T1000 (cell line): ENCODE measurements around the gene RAB31.

Experiments
- DNase-seq: peaks from one replicate; lab custom pipeline; 2025; ENCODE audit warnings: mixed read lengths; lab: John Stamatoyannopoulos, UW

Gene RAB31

DNA sequence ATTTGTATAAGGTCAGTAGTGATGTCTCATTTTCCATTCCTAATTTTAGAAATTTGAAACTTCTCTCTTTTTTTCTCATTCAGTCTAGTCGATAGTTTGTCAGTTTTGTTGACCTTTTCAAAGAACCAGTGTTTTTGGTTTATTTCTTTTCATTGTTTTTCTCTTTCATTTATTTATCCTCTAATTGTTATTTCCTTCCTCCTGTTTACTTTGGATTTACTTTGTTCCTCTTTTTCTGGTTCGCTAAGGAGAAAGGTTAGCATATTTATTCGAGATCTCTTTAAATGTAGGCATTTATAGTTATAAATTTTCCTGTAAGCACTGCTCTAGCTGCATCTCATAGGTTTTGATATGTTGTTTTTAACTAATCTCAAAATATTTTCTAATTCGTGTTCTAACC, 112.6 kb downstream of the RAB31 start:
- DNase-seq: no peak

DNA sequence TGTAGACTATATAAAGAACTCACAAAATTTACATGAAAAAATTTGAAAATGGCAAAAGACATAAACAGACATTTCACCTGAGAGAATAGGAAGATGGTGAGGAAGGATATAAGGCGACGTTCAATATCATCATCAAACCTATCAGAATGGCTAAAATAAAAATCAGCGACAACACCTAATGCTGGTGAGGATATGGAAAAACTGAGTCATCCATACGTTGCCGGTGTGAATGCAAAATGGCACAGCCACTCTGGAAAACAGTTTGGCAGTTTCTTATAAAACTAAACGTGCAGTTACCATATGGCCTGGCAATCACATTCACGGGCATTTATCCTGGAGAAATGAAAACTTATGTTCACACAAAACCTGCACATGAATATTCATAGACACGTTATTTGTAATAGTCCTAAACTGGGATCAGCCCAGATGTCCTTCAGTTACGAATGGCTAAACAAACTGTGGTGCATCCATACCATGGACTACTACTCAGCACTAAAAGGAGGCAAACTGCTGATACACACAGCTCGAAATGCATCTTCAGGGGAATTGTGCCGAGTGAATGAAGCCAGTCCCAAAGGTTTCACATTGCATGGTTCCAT, 114.6 kb downstream of the RAB31 start:
- no peak for DNase-seq

DNA sequence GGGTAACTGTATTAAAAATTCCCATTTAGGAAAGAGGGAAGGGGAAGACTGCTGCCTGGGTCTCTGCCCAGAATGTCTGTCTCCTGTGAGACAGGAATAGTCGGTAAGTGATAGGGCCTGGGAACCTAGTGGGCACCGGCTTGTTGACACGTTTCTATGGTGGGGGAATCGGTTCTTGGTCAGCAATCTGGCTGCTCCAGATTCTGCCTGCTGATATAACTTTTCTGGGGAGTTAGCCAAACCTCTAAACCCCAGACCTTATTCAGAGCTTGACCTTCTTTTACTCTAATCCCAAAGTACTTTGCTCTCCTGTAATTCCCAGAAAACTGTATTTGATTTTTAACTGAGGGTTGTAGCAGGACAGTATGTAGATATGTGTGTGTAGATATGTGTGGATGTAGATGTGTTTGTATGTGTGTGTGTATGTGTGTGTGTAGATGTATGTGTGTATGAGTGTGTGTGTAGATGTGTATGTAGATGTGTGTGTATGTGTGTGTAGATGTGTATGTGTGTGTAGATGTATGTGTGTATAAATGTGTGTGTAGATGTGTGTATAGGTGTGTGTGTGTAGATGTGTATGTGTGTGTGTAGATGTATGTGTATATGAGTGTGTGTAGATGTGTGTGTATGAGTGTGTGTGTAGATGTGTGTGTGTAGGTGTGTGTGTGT, 115.8 kb downstream of the RAB31 start:
- DNase-seq: no peak

DNA sequence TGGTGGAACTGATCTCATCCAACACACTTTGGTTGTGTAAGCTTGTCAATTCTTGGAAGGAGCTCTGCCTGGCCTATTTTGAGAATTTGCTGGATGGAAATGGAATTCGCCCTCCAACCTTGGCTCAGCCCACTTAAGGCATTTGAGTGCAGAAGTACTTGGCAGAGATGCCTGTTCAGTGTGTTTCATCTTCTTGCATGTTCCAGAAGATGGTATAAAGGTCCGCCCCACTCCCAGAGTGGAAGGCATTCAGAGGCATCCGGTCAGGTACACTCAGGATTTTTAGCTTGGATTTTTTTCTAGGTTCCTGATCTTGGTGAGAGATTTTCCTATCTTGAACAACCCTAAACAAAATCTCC, 116.4 kb downstream of the RAB31 start:
- DNase-seq: no peak

DNA sequence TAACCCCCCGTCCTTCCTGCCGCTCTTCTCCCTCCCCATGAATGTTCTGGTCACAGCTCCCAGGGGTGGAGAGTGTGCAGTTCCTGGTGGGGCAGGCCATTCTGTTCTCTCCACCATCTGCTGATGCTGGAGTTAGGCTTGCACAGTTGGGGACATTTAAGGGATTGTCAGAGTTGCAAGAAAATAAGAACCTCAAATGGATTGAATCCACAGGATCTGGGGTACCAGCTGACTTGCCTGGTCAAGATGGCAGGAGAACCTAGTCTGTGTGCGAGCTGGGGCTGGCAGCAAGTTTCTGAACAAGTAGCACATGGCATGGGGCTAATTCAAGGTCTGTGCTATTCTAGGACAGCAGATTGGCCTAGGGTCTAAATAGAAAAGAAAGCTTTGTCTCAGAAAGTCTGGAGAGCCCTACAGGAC, 116.9 kb downstream of the RAB31 start:
- no peak for DNase-seq

DNA sequence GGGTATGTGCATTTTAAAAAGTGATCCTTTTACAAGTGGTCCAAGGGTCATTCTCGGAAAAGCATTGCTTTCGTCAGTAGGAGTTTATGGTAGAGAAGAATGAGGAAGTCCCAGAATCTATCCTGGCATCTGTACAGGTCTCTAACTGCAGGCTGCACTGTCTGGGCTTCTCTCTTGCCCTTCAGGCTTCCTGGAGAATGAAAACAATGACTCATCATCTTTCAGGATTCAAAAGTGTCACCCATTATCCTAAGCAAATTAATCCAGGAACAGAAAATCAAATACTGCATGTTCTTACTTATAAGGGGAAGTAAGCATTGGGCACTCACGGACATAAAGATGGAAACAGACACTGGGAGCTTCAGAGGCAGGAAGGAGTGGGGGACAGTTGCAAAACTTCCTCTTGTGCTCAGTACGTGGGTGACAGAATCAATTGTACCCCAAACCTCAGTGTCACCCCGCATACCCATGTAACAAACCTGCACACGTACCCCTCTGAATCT, 117.5 kb downstream of the RAB31 start:
- DNase-seq: peak; percentile 10

DNA sequence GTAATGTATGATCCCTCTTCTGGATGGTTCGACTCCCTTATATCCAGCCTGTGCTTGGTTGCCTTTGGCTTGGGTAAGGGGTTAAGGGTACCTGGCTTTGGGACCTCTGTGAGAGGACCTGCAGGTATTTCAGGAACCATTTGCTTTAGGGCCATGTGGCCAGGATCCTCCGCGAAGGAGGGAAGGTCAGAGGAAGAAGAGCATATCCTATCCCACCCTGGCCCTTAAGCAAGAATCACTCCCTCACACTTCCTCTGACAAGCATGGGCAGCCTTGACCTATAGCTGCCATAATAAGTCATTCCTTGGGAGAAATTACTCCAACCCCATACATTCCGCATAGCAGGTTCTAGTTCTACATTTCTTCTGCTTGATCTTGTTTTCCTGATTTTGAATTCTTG, 118.6 kb downstream of the RAB31 start:
- no peak for DNase-seq

DNA sequence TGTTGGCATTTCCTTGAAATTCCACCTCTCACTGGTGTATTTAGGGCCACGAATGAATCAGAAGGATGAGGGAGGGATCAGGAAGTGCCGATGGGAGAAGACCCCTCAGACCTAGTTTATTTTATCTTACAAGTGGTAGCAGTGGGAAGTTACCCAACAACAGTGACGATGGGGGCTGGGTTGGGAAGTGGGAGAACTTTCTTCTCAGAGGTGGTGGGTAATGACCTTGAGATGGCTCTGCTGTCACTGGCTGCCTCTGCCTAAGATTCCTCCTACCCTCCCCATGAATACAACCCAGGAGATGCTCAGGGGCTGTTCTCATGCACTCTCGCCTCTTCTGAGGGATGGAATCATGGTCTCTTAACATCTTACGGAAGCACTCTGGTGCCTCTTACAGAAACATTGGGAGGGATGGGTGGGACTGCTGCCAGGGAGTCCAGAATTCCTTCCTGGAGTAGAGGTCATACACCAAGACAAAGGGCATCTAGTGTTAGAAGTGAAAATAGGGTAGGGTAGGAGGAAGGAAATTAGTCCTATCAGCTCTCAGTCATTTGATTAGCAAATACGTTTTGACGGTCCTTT, 119.2 kb downstream of the RAB31 start:
- no peak for DNase-seq

DNA sequence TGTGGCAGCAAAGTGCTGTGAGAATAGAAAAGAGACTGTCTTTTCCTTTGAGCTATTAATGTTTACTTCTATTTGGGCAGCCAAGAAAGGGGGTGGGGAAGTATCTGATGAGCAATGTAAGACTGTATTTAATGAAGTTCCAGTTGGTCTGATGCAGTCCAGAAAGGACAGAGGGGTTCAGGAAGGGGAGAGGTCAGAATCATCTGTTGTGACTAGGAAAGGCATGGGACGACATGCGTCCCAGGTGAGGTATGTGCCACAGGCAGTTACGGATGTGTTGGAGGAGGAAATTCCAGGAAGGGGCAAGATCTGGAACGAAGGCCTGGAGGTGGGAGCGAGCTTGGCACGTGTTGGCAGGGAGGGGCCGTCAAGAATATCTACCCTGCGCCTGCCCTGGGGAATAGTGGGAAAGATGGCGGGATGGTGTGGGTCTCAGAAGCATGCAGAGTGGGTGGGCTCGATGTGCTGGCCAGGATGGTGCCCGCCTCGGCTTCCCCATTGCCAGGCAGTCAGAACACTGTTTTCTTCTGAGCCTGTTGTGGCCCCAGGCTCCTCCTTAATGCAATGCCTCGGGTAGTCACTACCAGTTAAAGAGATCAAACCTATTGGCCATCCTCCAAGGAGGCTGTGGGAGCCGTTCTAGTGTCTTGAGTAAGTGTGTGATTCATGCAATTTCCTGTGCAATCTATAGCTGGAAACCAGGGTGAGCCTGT, 119.8 kb downstream of the RAB31 start:
- DNase-seq: peak; percentile 63

DNA sequence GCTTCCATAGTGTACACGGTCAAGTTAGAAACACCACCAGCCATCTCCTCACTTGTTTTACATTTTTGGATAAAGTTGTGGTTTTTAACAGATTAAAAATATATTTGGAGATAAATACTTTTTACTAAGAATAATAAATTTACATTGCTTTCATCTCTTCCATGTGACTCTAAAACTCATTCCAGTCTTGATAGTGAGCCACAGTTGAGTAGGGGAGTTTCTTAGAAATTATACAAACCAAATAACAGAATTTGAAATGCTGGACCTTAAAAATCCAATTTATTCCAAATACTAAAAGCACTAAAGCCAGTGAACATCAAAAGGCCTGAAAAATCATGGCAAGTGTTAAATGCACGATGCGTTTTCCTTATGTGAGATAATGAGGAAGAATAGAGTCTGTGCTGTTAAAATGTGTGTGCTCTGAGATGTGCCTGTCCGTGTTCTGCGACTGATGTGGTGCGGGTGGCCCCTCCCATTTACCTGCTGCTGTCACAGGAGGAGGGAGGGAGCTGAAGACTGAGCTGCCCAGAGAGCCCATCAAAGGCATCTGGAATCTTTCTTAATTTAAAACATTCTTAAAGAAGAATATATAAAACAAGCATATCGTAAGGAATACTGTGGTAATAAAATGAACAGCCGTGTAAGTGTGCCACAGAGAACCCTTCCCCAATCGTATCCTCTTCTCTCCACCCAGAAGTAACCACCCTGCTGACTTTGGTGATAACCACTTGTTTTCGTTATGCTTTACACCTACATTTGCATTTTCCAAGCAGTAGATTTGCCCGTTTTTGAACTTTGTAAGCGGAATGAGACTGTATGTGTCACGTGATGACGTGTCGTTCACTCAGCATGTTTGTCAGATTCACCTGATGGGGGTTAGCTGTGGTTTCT, 120.7 kb downstream of the RAB31 start:
- no peak for DNase-seq

DNA sequence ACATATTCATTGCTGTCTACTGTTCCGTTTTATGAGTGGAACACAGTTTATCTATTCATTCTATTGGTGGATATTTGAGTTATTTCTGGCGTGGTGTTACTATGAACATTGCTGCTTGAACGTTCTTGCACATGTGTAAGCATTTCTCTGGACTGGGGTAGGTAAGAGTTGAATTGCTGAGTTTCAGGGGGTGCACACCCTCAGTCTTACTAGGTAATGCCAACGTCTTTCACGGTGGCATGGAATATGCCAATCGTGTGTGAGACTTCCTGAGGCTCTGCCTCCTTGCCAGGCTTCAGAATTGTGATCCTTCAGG, 121.3 kb downstream of the RAB31 start:
- DNase-seq: no peak

DNA sequence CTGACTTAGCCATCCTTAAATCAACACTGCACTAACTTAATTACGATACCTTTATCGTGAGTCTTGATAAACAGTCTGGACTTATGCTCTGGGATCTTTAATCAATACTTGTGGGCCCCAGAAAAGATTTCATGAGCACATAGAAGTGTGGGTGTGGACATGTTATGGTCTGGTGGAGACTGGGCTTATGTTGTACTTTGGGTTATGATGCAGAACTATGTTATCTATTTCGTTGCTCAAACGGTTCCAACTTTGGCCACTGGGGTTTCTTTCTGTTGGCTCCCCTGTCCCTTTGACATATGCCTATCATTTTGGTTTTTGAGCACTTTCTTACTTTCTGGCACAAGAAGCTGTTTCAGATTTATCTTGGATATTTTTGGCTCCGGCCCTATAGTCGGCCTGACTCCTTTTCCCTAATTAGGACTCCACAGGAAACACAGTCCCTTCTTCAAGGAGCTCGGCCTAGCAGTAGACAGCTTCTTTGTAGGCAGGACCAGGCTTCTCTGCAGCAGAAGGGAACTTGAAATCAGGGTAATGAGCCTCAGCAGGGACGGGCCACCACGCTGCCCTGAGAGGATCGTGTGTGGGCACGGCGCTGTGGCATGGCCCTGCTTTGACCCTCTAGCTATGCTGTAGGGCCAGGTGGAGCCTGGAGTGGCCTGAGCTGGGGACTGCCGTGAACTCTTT, 123.1 kb downstream of the RAB31 start:
- no peak for DNase-seq

DNA sequence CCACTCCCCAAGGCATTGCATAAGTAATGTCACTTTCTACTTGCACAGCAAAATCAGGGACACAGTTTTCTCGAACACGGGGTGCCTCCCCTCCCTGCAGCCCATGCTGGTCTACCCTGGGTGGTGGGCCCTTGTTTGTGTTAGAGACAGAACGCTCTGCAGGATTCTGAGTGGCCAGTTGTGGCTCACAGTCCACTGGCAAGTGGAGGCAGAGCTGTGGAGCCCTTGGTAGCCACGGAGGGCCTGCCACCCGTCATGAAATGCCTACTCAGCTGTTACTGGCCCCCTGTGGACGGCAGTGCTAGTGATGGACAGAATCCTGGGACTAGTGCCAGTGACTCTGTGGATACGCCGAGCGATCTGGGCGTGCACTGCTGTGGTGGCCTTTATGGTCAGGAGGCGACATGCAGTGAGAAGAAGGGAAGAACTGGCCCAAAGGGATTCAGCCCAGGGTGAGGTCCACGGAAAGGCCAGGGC, 123.7 kb downstream of the RAB31 start:
- no peak for DNase-seq

DNA sequence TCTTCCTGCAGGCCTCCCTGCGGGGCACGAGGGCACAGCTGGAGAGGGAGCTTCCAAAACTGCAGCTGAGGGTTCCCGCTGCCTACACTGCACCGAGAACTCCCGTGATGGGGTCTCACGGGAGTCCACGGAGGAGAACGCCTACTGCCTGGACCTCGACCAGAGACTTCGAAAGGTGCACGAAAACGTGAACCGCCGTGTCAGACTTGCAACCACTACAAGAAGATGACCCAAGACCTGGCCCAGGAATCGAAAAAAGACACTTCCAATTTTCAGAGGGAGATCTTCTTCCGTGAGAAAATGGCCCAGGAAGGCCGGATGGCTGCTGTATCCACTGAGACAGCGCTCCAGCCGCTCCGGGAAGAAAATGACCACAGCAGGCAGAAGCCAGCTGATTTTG, 124.8 kb downstream of the RAB31 start:
- DNase-seq: no peak

DNA sequence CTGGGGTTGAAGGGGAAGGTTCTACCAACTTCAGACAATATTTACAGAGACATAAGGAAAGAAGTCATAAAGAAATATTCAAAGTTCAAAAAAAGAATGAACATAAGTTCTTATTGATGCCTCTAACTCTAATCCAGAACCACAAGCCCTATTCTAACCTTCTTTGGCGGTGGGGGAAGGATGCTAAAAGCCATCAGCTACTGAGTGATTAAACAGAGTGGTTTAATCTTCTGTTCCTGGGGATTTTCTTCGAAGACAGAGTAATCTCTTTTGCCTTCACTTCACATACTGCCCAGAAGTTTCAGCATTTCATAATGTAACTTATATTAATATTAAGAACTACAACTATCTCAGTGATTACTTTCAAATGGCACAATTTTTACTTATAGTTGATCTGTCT, 126.5 kb downstream of the RAB31 start:
- DNase-seq: no peak

DNA sequence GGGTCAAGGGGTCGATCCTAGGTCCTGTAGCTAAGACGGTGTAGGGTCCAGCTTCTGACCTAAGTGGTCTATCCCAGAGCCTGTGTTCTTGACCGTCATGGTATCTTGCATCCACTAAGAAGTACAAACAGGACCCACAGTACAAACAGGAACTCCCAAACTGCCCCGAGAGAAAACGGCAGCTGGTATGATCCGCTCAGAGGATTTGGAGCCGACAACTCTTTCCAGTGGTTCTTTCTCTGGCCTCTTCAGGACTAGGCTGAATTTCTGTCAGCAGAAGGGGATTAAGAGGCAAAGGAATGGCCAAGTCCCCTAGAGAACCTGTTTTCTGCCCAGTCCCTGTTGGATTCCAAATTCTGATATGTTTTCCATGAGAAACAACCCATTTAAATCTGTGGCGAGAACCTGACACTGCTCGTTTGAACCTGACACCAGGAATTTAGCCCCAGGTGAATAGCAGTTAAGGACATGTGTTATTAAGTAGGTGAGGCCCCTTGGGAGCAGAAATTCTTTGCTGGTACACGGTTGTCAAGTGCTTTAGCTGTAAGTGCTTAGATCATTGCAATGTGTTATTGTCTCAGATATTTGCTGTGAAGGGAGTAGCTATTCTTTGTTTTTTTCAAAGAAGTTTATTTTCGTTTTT, 127.1 kb downstream of the RAB31 start:
- no peak for DNase-seq

DNA sequence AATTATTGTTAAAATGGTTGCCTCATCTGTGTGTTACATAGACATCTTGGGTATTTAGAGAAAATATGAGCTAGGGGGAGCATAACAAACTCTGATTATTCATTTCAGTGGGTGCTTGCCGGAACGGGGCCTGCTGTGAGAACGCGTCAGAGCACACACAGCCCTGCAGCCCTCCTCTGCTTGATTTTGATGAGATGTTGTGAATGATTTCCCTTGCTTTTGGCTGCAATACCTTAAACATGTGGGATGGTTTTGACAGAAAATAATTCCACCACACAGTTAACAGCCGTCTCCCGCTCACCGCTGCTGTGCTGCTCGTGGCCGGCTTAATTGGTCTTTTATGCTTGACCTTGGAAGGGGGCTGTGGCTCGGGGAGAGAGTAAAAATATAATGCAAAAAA, 127.7 kb downstream of the RAB31 start:
- DNase-seq: no peak

DNA sequence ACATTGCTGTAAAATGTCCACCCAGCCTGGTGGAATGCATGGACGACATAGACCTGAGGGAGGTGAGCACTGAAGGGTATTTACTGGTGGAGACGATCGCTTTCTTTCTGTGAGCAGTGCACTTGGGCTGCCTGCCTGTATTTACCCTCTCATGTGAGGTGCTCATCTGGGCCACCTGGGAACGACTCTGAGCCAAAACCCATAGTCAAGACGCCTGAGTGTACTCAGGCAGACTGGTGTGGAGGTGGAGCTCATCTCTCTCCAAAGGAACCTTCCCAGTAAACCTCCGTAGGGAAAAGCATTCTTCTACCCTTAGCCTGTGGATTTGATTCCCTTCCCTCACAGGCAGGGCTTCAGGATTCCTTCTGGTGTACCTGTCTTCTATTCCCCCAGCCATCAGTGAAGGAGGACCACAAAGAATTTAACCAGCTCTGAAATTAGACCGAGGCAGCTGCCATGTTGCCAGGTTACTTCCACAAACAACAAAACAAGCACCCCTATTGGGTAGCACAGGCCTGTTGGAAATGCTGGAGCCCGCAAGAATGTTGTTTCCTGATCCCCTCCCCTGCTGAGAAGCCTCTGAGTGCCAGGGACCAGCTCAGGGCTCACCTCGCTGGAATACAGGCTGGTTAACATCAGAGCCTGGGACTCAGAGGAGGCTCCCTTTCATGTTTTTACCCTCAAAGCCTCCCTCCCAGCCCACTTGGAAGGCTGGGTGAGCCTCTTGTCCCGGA, 130.2 kb downstream of the RAB31 start:
- DNase-seq: no peak

DNA sequence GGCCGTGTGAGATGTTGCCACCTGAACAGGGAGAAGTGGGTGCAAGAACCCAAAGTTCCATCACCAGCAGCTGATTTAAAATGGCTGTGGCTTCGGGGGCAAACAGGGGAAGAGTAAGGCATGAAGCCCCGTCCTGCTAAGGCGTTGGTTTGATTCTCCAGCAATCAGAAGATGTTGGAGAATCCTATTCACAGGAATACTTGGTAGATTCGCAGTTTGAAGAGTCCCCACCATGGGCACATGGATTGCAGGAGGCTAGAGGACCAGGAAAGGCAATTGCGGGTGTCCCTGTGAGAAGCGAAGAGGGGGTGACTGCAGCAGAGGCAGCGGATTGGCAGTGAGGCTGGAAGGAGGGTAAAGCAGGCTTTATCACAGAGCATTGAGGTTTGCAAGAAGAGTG, 131.1 kb downstream of the RAB31 start:
- DNase-seq: no peak

DNA sequence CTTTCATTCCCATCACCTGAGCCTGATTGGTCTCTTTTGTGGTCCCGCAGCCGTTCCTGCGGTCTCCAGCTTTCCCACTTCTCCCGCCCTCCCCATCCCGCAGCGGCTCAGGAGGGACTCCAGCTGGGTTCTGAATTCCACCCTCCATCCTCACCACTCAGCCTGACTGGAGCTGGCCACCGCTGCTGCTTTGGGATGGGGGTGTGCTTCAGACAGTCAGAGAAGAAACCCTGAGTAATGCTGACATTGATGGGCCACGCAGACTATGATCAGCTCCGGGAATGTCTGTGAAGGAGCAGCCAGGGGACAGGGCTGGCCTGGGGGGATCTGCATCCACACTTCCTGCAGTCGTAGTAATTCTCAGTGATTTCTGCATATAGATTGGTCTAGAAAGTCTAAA, 131.8 kb downstream of the RAB31 start:
- no peak for DNase-seq
